GM12872 (cell line): Measurements from ENCODE around the gene TBL1XR1.

Experiments
- CTCF ChIP-seq: IDR thresholded peaks from 3 replicates; pipeline ENCODE4 v1.5.1; 2011; ENCODE audit warnings: low read depth, mild to moderate bottlenecking, low read length, moderate library complexity; ENCODE audit not compliant: insufficient read depth

TBL1XR1 gene

GRCh38 chr3:177231242-177231641, 34.0 kb upstream of the TBL1XR1 start:
- no peak for TF ChIP-seq CTCF

GRCh38 chr3:177230641-177231040, 33.4 kb upstream of the TBL1XR1 start:
- no peak for TF ChIP-seq CTCF

GRCh38 chr3:177229791-177230190, 32.5 kb upstream of the TBL1XR1 start:
- TF ChIP-seq CTCF, result no peak

GRCh38 chr3:177228601-177229190, 31.4 kb upstream of the TBL1XR1 start:
- TF ChIP-seq CTCF, result no peak

GRCh38 chr3:177224414-177224813, 27.1 kb upstream of the TBL1XR1 start:
- no peak for TF ChIP-seq CTCF

GRCh38 chr3:177221744-177222143, 24.5 kb upstream of the TBL1XR1 start:
- no peak for TF ChIP-seq CTCF

- no peak for TF ChIP-seq CTCF
These were observed 23.1 kb upstream of the TBL1XR1 start for GRCh38 chr3:177220136-177220974.
